Measurements from ENCODE around the gene ITPK1.

- TF ChIP-seq, protein P1, sequence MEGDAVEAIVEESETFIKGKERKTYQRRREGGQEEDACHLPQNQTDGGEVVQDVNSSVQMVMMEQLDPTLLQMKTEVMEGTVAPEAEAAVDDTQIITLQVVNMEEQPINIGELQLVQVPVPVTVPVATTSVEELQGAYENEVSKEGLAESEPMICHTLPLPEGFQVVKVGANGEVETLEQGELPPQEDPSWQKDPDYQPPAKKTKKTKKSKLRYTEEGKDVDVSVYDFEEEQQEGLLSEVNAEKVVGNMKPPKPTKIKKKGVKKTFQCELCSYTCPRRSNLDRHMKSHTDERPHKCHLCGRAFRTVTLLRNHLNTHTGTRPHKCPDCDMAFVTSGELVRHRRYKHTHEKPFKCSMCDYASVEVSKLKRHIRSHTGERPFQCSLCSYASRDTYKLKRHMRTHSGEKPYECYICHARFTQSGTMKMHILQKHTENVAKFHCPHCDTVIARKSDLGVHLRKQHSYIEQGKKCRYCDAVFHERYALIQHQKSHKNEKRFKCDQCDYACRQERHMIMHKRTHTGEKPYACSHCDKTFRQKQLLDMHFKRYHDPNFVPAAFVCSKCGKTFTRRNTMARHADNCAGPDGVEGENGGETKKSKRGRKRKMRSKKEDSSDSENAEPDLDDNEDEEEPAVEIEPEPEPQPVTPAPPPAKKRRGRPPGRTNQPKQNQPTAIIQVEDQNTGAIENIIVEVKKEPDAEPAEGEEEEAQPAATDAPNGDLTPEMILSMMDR (IDR thresholded peaks at IDR 0.05), result peak in 1 of 6 experiments; percentile 3
- peak; percentile 83 to 92 for TF ChIP-seq POLR2A (IDR thresholded peaks at IDR 0.05)
Observed at GRCh38 chr14:93115069-93115820, 480 bp downstream of the ITPK1 start.
